Measurements from ENCODE around the gene KRTAP10-8. TPM values are rescaled to one million over a fixed set of nuclear protein-coding genes. Genes with fewer than 3 reads are reported as not detected.

KRTAP10-8 gene
- total RNA-seq, result not detected

GRCh38 chr21:44612029-44612486, at the start of gene KRTAP10-8:
Gene KRTAP10-8 (plus strand): TSS chr21:44612079. CDS start chr21:44612101, 22 bp downstream.
- H3K27ac ChIP-seq, result no peak within 1 kb of the TSS
- H3K4me1 ChIP-seq (replicated peaks), result no peaks in the 10 kb centered on the region
- no peaks in the 10 kb centered on the region for H3K36me3 ChIP-seq
- DNase-seq (ENCODE audit: low spot score), result no peak
- H3K27me3 ChIP-seq (replicated peaks; ENCODE audit: insufficient read depth), result no peaks in the 10 kb centered on the region
- 62% methylated on average over 8 of the region's 8 CpGs for WGBS
- no peak for TF ChIP-seq POLR2A (IDR thresholded peaks at IDR 0.05)
- TF ChIP-seq CTCF (IDR thresholded peaks at IDR 0.05), result no peak
- no peak for TF ChIP-seq POLR2AphosphoS5 (IDR thresholded peaks at IDR 0.05)
- intact Hi-C loops (cut with DNase I), result no loop called here
- no peaks in the 10 kb centered on the region for H3K9me3 ChIP-seq
- H3K4me3 ChIP-seq, result no peak within 1 kb of the TSS

- WGBS, result 91% methylated on average over 1 of the region's 1 CpG
- Histone ChIP-seq H3K4me1 (replicated peaks) (no peaks in the 10 kb centered on the region), H3K27me3 (replicated peaks; ENCODE audit: insufficient read depth) (no peaks in the 10 kb centered on the region), H3K9me3 (no peaks in the 10 kb centered on the region), H3K27ac (no peak overlapping the region), H3K4me3 (no peak overlapping the region), H3K36me3 (no peaks in the 10 kb centered on the region)
- TF ChIP-seq POLR2A (IDR thresholded peaks at IDR 0.05) (no peak), CTCF (IDR thresholded peaks at IDR 0.05) (no peak), POLR2AphosphoS5 (IDR thresholded peaks at IDR 0.05) (no peak)
- intact Hi-C loops (cut with DNase I), result no loop called here
- no peak for DNase-seq (ENCODE audit: low spot score)
Observed at GRCh38 chr21:44564099-44564498, 47.8 kb upstream of the KRTAP10-8 start.

GRCh38 chr21:44564886-44565598, 46.8 kb upstream of the KRTAP10-8 start:
- no peaks in the 10 kb centered on the region for H3K36me3 ChIP-seq
- DNase-seq (ENCODE audit: low spot score), result no peak
- no peaks in the 10 kb centered on the region for H3K4me1 ChIP-seq (replicated peaks)
- no peaks in the 10 kb centered on the region for H3K27me3 ChIP-seq (replicated peaks; ENCODE audit: insufficient read depth)
- whole genome bisulfite sequencing, result 88% methylated on average over 1 of the region's 1 CpG
- no peaks in the 10 kb centered on the region for H3K9me3 ChIP-seq
- no peak overlapping the region for H3K27ac ChIP-seq
- intact Hi-C loops (cut with DNase I), result no loop called here
- no peak for TF ChIP-seq CTCF (IDR thresholded peaks at IDR 0.05)
- TF ChIP-seq POLR2A (IDR thresholded peaks at IDR 0.05), result no peak
- TF ChIP-seq POLR2AphosphoS5 (IDR thresholded peaks at IDR 0.05), result no peak
- no peak overlapping the region for H3K4me3 ChIP-seq

- no peaks in the 10 kb centered on the region for H3K4me1 ChIP-seq (replicated peaks)
- H3K4me3 ChIP-seq, result no peak overlapping the region
- intact Hi-C loops (cut with DNase I), result no loop called here
- TF ChIP-seq CTCF (IDR thresholded peaks at IDR 0.05) (no peak), POLR2A (IDR thresholded peaks at IDR 0.05) (no peak), POLR2AphosphoS5 (IDR thresholded peaks at IDR 0.05) (no peak)
- H3K9me3 ChIP-seq, result no peaks in the 10 kb centered on the region
- H3K27ac ChIP-seq, result no peak overlapping the region
- 64% methylated on average over 1 of the region's 1 CpG for WGBS
- DNase-seq (ENCODE audit: low spot score), result no peak
- no peaks in the 10 kb centered on the region for H3K36me3 ChIP-seq
- H3K27me3 ChIP-seq (replicated peaks; ENCODE audit: insufficient read depth), result no peaks in the 10 kb centered on the region
Observed at GRCh38 chr21:44566403-44566802, 45.5 kb upstream of the KRTAP10-8 start.

Measured in prostate gland (tissue), 2 donors.